ENCODE measurements around the gene EYA2.

Gene EYA2

GRCh38 chr20:47113362-47114109 is 218.9 kb downstream of the EYA2 start:
- H3K27ac ChIP-seq, result no peak overlapping the region

GRCh38 chr20:47115694-47116093 is 221.1 kb downstream of the EYA2 start:
- H3K27ac ChIP-seq, result no peak overlapping the region
- no peak overlapping the region for H3K4me3 ChIP-seq

More at GRCh38 chr20:47113362-47114109, 218.9 kb downstream of the EYA2 start:
- no peak overlapping the region for H3K4me3 ChIP-seq

GRCh38 chr20:47117371-47117770 is 222.7 kb downstream of the EYA2 start:
- peak overlapping the region in 8 of 21 experiments; percentile 34 to 75 (median 60) for H3K27ac ChIP-seq
- no peak overlapping the region for H3K4me3 ChIP-seq

- H3K27ac ChIP-seq, result peak overlapping the region in 9 of 21 experiments; percentile 34 to 75 (median 59)
Observed at GRCh38 chr20:47117773-47118172, 223.1 kb downstream of the EYA2 start.

GRCh38 chr20:47118206-47118605 is 223.6 kb downstream of the EYA2 start:
- Histone ChIP-seq H3K27ac (peak overlapping the region in 9 of 21 experiments; percentile 34 to 75 (median 59)), H3K4me3 (no peak overlapping the region)

More at GRCh38 chr20:47117773-47118172, 223.1 kb downstream of the EYA2 start:
- H3K4me3 ChIP-seq, result no peak overlapping the region

GRCh38 chr20:47118641-47119040 is 224.0 kb downstream of the EYA2 start:
- H3K4me3 ChIP-seq, result no peak overlapping the region
- peak overlapping the region in 7 of 21 experiments; percentile 43 to 75 (median 61) for H3K27ac ChIP-seq

GRCh38 chr20:47120346-47120936 is 225.8 kb downstream of the EYA2 start:
- Histone ChIP-seq H3K4me3 (no peak overlapping the region), H3K27ac (no peak overlapping the region)

GRCh38 chr20:47122560-47122959 is 227.9 kb downstream of the EYA2 start:
- Histone ChIP-seq H3K27ac (no peak overlapping the region), H3K4me3 (no peak overlapping the region)

GRCh38 chr20:47124181-47124717 is 229.6 kb downstream of the EYA2 start:
- H3K27ac ChIP-seq, result peak overlapping the region in 19 of 21 experiments; percentile 8 to 88 (median 58)
- H3K4me3 ChIP-seq, result no peak overlapping the region

- Histone ChIP-seq H3K4me3 (peak overlapping the region in 1 of 7 experiments; percentile 12), H3K27ac (peak overlapping the region in 19 of 21 experiments; percentile 22 to 88 (median 56))
Observed at GRCh38 chr20:47125508-47125757, 230.8 kb downstream of the EYA2 start.

GRCh38 chr20:47125758-47126591 is 231.3 kb downstream of the EYA2 start:
- H3K4me3 ChIP-seq, result peak overlapping the region in 1 of 7 experiments; percentile 12
- H3K27ac ChIP-seq, result peak overlapping the region in 18 of 21 experiments; percentile 6 to 88 (median 59)

- H3K4me3 ChIP-seq, result no peak overlapping the region
- peak overlapping the region in 12 of 21 experiments; percentile 48 to 88 (median 72) for H3K27ac ChIP-seq
Observed at GRCh38 chr20:47126709-47127108, 232.1 kb downstream of the EYA2 start.

- Histone ChIP-seq H3K27ac (peak overlapping the region in 3 of 21 experiments; percentile 2 to 45 (median 44)), H3K4me3 (no peak overlapping the region)
Observed at GRCh38 chr20:47127546-47127945, 232.9 kb downstream of the EYA2 start.

GRCh38 chr20:47127999-47128398 is 233.4 kb downstream of the EYA2 start:
- no peak overlapping the region for H3K4me3 ChIP-seq
- peak overlapping the region in 3 of 21 experiments; percentile 2 to 45 (median 24) for H3K27ac ChIP-seq

GRCh38 chr20:47129306-47129705 is 234.7 kb downstream of the EYA2 start:
- Histone ChIP-seq H3K4me3 (no peak overlapping the region), H3K27ac (no peak overlapping the region)

GRCh38 chr20:47133809-47134456 is 239.3 kb downstream of the EYA2 start:
- Histone ChIP-seq H3K27ac (no peak overlapping the region), H3K4me3 (no peak overlapping the region)

GRCh38 chr20:47136782-47137181 is 242.1 kb downstream of the EYA2 start:
- Histone ChIP-seq H3K4me3 (no peak overlapping the region), H3K27ac (peak overlapping the region in 1 of 21 experiments; percentile 29)

- Histone ChIP-seq H3K4me3 (no peak overlapping the region), H3K27ac (peak overlapping the region in 2 of 21 experiments; percentile 24 to 29)
Observed at GRCh38 chr20:47137231-47137870, 242.7 kb downstream of the EYA2 start.

GRCh38 chr20:47139934-47140535 is 245.4 kb downstream of the EYA2 start:
- H3K27ac ChIP-seq, result no peak overlapping the region
- no peak overlapping the region for H3K4me3 ChIP-seq

All from skin epidermis (tissue), 12 donors.